Panc1 (cell line): ENCODE data around the gene ASPHD1. TPM values are rescaled to one million over a fixed set of nuclear protein-coding genes. Genes with fewer than 3 reads are reported as not detected.
"Not testable (repeated sequence)": the region's sequence is repeated elsewhere in the genome, so short reads cannot be mapped to it uniquely, and the experiment has no call there.

Experiments used
- ATAC-seq: fragments of 200-7000 bp; cut with Tn5 transposase; 2 replicates; pipeline ENCODE4 v1.9.1; 2020; ENCODE audit warnings: mild to moderate bottlenecking, moderate library complexity
- BruUV-seq: library from RNA; stranded (reverse); fragments of 400-500 nt; replicated peaks from 2 replicates; lab custom pipeline; 2021; lab: Mats Ljungman, UMichigan
- CTCF ChIA-PET: fragments of 300-600 bp; sonication (Branson Sonifier 250); formaldehyde crosslinking; loops from one replicate; lab custom pipeline; 2022; ENCODE audit warnings: antibody characterized with exemption; lab: Charles Lee
- POLR2A ChIA-PET: fragments of 300-600 bp; sonication (Branson Sonifier 250); formaldehyde crosslinking; loops from one replicate; lab custom pipeline; 2022; ENCODE audit warnings: antibody characterized with exemption; lab: Charles Lee
- DNase-seq: peaks from one replicate; pipeline ENCODE4 v3.0.0-alpha.2; 2010; ENCODE audit warnings: low read depth, low spot score
- H3K27ac ChIP-seq: 2 replicates; pipeline ENCODE4 v1.5.1; 2011; ENCODE audit warnings: mild to moderate bottlenecking, low read length, inconsistent platforms
- H3K27me3 ChIP-seq: fragments of 200-500 bp; sonication (Bioruptor generic); 2 replicates; pipeline ENCODE4 v1.6.0; 2014; ENCODE audit warnings: low read length, inconsistent platforms; ENCODE audit not compliant: control insufficient read depth, insufficient read depth
- H3K36me3 ChIP-seq: fragments of 200-500 bp; sonication (Bioruptor generic); 2 replicates; pipeline ENCODE4 v1.5.1; 2014; ENCODE audit warnings: inconsistent platforms, mild to moderate bottlenecking, low read length, moderate library complexity; ENCODE audit not compliant: control insufficient read depth, insufficient read depth
- H3K4me1 ChIP-seq: 2 replicates; pipeline ENCODE4 v1.5.1; 2011; ENCODE audit warnings: inconsistent platforms, mild to moderate bottlenecking, low read length, moderate library complexity; ENCODE audit not compliant: control insufficient read depth, insufficient read depth
- H3K4me3 ChIP-seq, 2 experiments: 2 replicates each; pipeline ENCODE4 v1.5.1; 2011 to 2012; ENCODE audit warnings: low read depth in 2 of 2, low read length in 2 of 2, mild to moderate bottlenecking in 2 of 2, inconsistent platforms in 1 of 2, moderate library complexity in 1 of 2
- H3K9me3 ChIP-seq: fragments of 200-500 bp; sonication (Bioruptor generic); 2 replicates; pipeline ENCODE4 v1.5.1; 2014; ENCODE audit warnings: low read depth, mild to moderate bottlenecking, inconsistent platforms, low read length, moderate library complexity; ENCODE audit not compliant: control insufficient read depth, insufficient read depth
- POLR2AphosphoS5 ChIP-seq: IDR thresholded peaks from 2 replicates; pipeline ENCODE4 v1.6.1; 2012; ENCODE audit warnings: mild to moderate bottlenecking, low read depth, low read length, moderate library complexity
- SIN3A ChIP-seq: IDR thresholded peaks from 2 replicates; pipeline ENCODE4 v1.6.1; 2012; ENCODE audit warnings: low read depth, mild to moderate bottlenecking, low read length, moderate library complexity, borderline replicate concordance; ENCODE audit not compliant: insufficient read depth
- TCF7L2 ChIP-seq: IDR thresholded peaks from 2 replicates; pipeline ENCODE4 v1.6.1; 2011; ENCODE audit warnings: mild to moderate bottlenecking, low read depth, low read length, inconsistent platforms
- in situ Hi-C: cut with HindIII; loops from 2 replicates; pipeline ENCODE4 v1.10.0; 2016; ENCODE audit warnings: low sequenced_read_pairs, low pct_unique_long_range_greater_than_20kb
- intact Hi-C: fragments of 100-400 bp; cut with micrococcal nuclease; formaldehyde crosslinking; loops from one replicate; pipeline ENCODE4 v1.10.0; 2022; ENCODE audit not compliant: unreplicated experiment
- total RNA-seq: library from RNA; stranded (reverse); gene quantifications from one replicate; pipeline ENCODE4 v1.2.1, GENCODE V29; 2021; ENCODE audit not compliant: unreplicated experiment
- TF ChIP-seq, protein P1 (sequence below): fragments of 450-650 bp; IDR thresholded peaks from 2 replicates; pipeline ENCODE4 v1.5.1; 2017; ENCODE audit warnings: mild to moderate bottlenecking
- TF ChIP-seq, protein P2 (sequence below), 2 experiments: IDR thresholded peaks; 2 replicates each; pipeline ENCODE4 v1.6.1; 2011 to 2012; ENCODE audit warnings: low read depth in 2 of 2, control low read depth in 1 of 2, low read length in 1 of 2, mild to moderate bottlenecking in 1 of 2, moderate library complexity in 1 of 2; ENCODE audit not compliant: insufficient read depth in 1 of 2

Gene ASPHD1
- total RNA-seq, 1 experiment from 2014 or later: 87.0 TPM

DNA sequence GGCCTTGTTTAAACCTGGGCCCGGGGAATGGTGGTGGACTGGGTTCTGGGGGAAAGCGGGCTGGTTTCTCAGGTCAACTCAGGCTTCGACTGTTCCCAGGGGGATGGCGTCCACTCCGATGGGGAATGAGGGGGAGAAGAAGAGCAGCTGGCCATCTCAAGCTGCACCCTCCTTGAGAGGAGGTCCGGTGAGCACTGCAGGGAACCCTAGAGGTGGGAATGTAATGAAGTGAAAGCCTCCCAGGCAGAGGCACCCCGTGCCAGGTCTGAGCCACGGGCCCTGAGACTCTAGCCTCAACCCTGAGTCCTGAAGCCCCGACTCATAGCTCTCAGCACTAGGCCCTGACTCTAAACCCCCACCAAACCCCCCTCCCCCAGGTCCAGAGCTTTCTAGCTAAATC is 36.1 kb upstream of the ASPHD1 start:
- H3K4me3 ChIP-seq: no peak overlapping the region
- in situ Hi-C loops: no loop called here
- no peaks in the 10 kb centered on the region for H3K27me3 ChIP-seq
- H3K9me3 ChIP-seq: no peaks in the 10 kb centered on the region
- CTCF ChIA-PET: interaction anchor here (0.5 to 1.0 kb wide), 2 partner anchors 8 to 16 kb away, joined by 3 to 6 read pairs; no protein-coding TSS in a partner anchor
- TF ChIP-seq, protein P1, sequence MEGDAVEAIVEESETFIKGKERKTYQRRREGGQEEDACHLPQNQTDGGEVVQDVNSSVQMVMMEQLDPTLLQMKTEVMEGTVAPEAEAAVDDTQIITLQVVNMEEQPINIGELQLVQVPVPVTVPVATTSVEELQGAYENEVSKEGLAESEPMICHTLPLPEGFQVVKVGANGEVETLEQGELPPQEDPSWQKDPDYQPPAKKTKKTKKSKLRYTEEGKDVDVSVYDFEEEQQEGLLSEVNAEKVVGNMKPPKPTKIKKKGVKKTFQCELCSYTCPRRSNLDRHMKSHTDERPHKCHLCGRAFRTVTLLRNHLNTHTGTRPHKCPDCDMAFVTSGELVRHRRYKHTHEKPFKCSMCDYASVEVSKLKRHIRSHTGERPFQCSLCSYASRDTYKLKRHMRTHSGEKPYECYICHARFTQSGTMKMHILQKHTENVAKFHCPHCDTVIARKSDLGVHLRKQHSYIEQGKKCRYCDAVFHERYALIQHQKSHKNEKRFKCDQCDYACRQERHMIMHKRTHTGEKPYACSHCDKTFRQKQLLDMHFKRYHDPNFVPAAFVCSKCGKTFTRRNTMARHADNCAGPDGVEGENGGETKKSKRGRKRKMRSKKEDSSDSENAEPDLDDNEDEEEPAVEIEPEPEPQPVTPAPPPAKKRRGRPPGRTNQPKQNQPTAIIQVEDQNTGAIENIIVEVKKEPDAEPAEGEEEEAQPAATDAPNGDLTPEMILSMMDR: no peak
- TF ChIP-seq SIN3A: no peak
- no peak for TF ChIP-seq TCF7L2
- no peak for TF ChIP-seq POLR2AphosphoS5
- TF ChIP-seq, protein P2, sequence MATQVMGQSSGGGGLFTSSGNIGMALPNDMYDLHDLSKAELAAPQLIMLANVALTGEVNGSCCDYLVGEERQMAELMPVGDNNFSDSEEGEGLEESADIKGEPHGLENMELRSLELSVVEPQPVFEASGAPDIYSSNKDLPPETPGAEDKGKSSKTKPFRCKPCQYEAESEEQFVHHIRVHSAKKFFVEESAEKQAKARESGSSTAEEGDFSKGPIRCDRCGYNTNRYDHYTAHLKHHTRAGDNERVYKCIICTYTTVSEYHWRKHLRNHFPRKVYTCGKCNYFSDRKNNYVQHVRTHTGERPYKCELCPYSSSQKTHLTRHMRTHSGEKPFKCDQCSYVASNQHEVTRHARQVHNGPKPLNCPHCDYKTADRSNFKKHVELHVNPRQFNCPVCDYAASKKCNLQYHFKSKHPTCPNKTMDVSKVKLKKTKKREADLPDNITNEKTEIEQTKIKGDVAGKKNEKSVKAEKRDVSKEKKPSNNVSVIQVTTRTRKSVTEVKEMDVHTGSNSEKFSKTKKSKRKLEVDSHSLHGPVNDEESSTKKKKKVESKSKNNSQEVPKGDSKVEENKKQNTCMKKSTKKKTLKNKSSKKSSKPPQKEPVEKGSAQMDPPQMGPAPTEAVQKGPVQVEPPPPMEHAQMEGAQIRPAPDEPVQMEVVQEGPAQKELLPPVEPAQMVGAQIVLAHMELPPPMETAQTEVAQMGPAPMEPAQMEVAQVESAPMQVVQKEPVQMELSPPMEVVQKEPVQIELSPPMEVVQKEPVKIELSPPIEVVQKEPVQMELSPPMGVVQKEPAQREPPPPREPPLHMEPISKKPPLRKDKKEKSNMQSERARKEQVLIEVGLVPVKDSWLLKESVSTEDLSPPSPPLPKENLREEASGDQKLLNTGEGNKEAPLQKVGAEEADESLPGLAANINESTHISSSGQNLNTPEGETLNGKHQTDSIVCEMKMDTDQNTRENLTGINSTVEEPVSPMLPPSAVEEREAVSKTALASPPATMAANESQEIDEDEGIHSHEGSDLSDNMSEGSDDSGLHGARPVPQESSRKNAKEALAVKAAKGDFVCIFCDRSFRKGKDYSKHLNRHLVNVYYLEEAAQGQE (IDR thresholded peaks at IDR 0.05; ENCODE audit: insufficient read depth in 1 of 2, low read depth in 2 of 2, low read length in 1 of 2): no peak
- no peaks in the 10 kb centered on the region for H3K36me3 ChIP-seq
- no peak for ATAC-seq
- intact Hi-C loops: no loop called here
- POLR2A ChIA-PET: no interaction called here
- BruUV-seq: no TSS peak
- no peak for DNase-seq
- H3K4me1 ChIP-seq: no peaks in the 10 kb centered on the region
- H3K27ac ChIP-seq: no peak overlapping the region

DNA sequence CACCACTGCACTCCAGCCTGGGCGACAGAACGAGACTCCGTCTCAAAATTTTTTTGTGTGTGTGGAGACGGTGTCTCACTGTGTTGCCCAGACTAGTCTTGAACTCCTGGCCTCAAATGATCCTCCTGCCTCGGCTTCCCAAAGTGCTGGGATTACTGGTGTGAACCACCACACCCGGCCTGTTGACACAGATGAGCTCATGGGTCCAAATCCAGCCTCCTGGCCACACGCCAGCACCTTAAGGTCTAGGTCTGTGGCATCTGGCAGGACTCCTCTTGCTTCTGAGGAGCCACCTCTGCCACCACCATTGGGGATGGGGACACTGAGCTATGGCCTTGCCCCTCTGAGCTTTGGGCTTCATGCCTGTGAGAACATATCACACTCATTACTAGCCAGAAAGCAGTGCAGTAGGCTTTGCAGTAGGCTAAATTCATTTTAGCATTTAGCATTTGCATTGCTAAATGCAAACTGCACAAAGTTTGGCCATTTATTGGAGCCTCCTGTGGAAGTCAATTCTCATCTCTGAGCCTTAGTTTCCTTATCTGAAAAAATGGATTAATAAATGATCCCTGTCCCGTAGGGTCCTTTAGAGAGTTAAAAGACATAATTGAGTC is 31.8 kb upstream of the ASPHD1 start:
- POLR2A ChIA-PET: no interaction called here
- BruUV-seq: no TSS peak

DNA sequence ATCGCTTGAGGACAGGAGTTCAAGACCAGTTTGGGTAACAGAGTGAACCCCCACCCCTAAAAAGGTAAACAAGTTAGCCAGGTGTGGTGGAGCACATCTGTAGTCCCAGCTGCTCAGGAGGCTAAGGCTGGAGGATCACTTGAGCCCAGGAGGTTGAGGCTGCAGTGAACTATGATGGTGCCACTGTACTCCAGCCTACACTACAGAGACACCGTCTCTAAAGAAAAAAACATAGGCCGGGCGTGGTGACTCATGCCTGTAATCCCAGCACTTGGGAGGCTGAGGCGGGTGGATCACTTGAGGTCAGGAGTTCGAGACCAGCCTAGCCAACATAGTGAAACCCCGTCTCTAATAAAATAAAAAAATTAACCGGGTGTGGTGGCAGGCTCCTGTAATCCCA is 31.2 kb upstream of the ASPHD1 start:
- DNase-seq, in situ Hi-C loops, CTCF ChIA-PET, H3K36me3 ChIP-seq, BruUV-seq, H3K4me3 ChIP-seq, H3K27ac ChIP-seq, POLR2A ChIA-PET, ATAC-seq, H3K9me3 ChIP-seq, H3K27me3 ChIP-seq, H3K4me1 ChIP-seq, intact Hi-C loops: not testable (repeated sequence)

More for the DNA sequence above, 31.8 kb upstream of the ASPHD1 start:
- no peaks in the 10 kb centered on the region for H3K4me1 ChIP-seq
- CTCF ChIA-PET: no interaction called here
- TF ChIP-seq, protein P2 (IDR thresholded peaks at IDR 0.05; ENCODE audit: insufficient read depth in 1 of 2, low read depth in 2 of 2, low read length in 1 of 2): no peak
- no peak for TF ChIP-seq TCF7L2
- TF ChIP-seq, protein P1: no peak
- TF ChIP-seq POLR2AphosphoS5: no peak
- no peak overlapping the region for H3K27ac ChIP-seq
- DNase-seq (no peak), ATAC-seq (no peak)
- no peaks in the 10 kb centered on the region for H3K9me3 ChIP-seq
- no peak overlapping the region for H3K4me3 ChIP-seq
- H3K27me3 ChIP-seq: no peaks in the 10 kb centered on the region
- in situ Hi-C loops (no loop called here), intact Hi-C loops (no loop called here)
- no peaks in the 10 kb centered on the region for H3K36me3 ChIP-seq
